ENCODE measurements around the gene CLBA1.
A peak's percentile ranks its signal among the peaks of the same experiment; 100 is the strongest.

CLBA1 gene

DNA sequence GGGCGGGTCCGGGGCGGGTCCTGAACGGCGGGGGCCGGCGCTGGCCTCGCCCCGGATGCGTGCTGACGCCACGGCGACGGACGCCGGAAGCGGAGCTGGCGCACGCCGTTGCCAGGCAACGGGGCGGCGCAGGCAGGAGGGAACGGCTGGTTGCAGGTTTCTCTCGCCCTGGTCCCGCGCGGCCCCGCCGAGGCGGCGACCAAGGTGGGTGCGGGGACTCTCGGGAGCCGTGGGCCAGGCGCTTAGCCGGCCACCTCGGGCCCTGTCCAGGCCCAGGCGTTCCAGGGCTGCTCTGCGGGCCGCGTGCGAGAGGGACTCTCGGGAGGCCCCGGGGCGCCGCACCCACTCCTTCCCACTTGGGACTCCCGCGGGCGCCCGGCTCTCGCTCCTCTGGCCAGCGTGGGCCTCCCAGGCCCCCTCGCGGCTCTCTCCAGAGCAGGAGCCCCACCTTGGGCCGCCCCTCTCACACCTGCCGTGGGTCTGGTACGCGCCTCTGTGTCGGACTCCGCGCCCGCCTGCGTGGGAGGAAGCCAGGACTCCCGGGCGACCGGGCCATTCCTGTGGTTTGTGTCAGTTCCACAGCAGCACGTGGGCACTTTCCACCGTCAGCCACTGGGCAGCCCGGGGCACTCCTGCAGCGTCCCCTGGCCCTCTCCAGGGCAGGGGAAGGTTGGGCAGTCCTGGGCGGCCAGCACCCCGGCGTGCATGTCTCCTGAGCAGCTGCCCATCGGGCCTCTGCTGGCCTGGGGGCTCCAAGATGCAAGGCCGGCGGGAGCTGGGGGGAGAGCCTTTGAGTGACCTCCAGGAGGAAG lies at the start of gene CLBA1:
TSS of gene CLBA1 (plus strand) at position 114 of the 812 bp plus-strand sequence. CDS start at position 758, 644 bp downstream.
- peak within 1 kb of the TSS; percentile 18 for H3K27ac ChIP-seq (ENCODE audit: low read length)
- H3K9ac ChIP-seq (ENCODE audit: low read length in 2 of 2): peak within 1 kb of the TSS; percentile 55 to 65
- H3K9me3 ChIP-seq (ENCODE audit: control insufficient read depth in 2 of 2, low read length in 2 of 2): no peaks in the 10 kb centered on the region
- peaks cover 16% of the 10 kb centered on the region for H3K4me1 ChIP-seq (ENCODE audit: control insufficient read depth, insufficient read depth, low read length)
- H3K27me3 ChIP-seq (ENCODE audit: control insufficient read depth in 1 of 2, insufficient read depth in 2 of 2, low read length in 2 of 2): no peaks in the 10 kb centered on the region
- H3K4me3 ChIP-seq (ENCODE audit: low read length in 2 of 2): peak within 1 kb of the TSS; percentile 62 to 80
- H3K36me3 ChIP-seq (ENCODE audit: control insufficient read depth in 2 of 2, insufficient read depth in 2 of 2, low read length in 2 of 2): no peaks in the 10 kb centered on the region

DNA sequence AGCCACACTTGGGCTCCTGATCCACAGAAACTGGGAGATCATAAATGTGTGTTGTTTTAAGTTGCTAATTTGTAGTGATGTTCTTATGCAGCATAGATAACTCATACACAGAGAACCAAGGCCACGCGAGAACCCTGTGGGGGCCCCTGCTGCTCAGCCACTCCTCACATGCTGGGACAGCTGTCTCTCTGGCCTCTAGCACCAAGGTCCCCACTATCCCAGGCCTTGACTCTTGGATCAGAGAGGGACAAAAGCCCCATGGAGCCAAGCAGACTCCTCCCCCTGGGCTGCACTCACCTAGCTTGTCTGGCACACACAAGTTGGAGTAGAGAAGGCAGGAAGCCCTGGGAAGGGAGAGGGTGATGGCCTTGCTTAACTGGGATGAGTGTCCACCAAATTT lies 49.6 kb upstream of the CLBA1 start:
- Histone ChIP-seq H3K4me3 (ENCODE audit: low read length in 2 of 2) (no peak overlapping the region), H3K9ac (ENCODE audit: low read length in 2 of 2) (no peak overlapping the region), H3K27me3 (ENCODE audit: control insufficient read depth in 1 of 2, insufficient read depth in 2 of 2, low read length in 2 of 2) (no peaks in the 10 kb centered on the region)

DNA sequence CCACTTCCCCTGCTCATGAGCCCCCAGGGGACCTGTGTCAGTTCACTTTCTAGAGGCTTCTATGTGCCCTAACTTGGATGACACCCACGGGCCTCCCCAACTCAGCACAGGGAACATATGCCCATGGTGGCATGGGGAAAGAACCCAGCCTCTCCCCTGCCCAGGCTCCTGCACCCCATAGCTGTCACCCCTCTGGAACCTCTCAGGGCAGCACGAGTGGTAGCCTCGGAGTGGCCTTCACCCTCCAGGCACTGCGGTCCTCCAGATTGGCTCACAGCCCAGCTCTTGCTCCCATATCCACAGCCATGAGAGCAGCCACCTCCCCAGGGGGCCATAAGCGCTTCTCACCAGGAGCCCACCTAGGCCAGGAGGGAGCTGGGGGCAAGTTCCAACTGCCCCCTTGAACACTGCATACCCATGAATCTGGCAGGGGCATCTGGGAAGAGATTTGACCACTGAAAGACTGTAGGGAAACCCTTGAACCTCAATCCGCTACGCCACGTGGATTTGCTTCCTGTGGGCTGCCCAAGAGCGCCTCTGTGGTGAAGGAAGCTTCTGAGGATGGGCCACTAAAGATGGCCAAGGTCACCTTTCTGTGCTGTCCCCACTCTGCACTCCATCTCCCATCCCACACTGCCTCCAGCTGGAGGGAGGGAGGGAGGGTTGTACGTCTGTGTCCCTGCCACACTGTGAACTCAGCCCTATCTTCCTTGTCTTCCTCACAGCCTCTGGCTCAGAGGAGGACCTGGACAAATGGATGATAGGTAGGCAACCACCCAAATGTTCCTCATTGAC lies 49.0 kb upstream of the CLBA1 start:
- no peak overlapping the region for H3K27ac ChIP-seq (ENCODE audit: low read length)
- peaks cover 22 to 31% of the 10 kb centered on the region in 2 donors for H3K36me3 ChIP-seq (ENCODE audit: control insufficient read depth in 2 of 2, insufficient read depth in 2 of 2, low read length in 2 of 2)
- H3K4me1 ChIP-seq (ENCODE audit: control insufficient read depth, insufficient read depth, low read length): peaks cover 11% of the 10 kb centered on the region
- no peaks in the 10 kb centered on the region for H3K27me3 ChIP-seq (ENCODE audit: control insufficient read depth in 1 of 2, insufficient read depth in 2 of 2, low read length in 2 of 2)
- H3K4me3 ChIP-seq (ENCODE audit: low read length in 2 of 2): no peak overlapping the region
- no peak overlapping the region for H3K9ac ChIP-seq (ENCODE audit: low read length in 2 of 2)
- no peaks in the 10 kb centered on the region for H3K9me3 ChIP-seq (ENCODE audit: control insufficient read depth in 2 of 2, low read length in 2 of 2)

More for the DNA sequence above, 49.6 kb upstream of the CLBA1 start:
- Histone ChIP-seq H3K36me3 (ENCODE audit: control insufficient read depth in 2 of 2, insufficient read depth in 2 of 2, low read length in 2 of 2) (peaks cover 17 to 25% of the 10 kb centered on the region in 2 donors), H3K27ac (ENCODE audit: low read length) (no peak overlapping the region), H3K4me1 (ENCODE audit: control insufficient read depth, insufficient read depth, low read length) (peaks cover 14% of the 10 kb centered on the region), H3K9me3 (ENCODE audit: control insufficient read depth in 2 of 2, low read length in 2 of 2) (no peaks in the 10 kb centered on the region)

DNA sequence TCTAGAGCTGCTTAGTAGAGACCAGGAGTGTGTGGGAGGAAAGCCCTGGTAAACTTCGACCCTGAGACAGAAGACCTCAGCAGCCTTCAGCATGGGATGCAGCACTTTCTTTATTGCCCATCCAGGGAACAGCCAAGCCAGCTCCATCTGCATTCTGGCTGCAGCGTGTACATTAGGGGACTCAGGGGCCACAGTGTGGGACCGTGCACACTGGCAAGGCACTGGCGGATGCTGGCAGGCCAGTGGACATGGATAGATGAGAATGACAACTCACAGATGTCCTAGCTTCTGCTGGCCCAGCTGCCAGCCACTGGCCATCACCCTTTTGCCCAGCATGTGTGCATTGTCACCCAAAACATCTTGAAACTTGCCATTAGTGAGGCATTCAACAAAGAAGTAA lies 48.4 kb upstream of the CLBA1 start:
- Histone ChIP-seq H3K4me1 (ENCODE audit: control insufficient read depth, insufficient read depth, low read length) (peaks cover 8% of the 10 kb centered on the region), H3K4me3 (ENCODE audit: low read length in 2 of 2) (no peak overlapping the region), H3K27me3 (ENCODE audit: control insufficient read depth in 1 of 2, insufficient read depth in 2 of 2, low read length in 2 of 2) (no peaks in the 10 kb centered on the region), H3K36me3 (ENCODE audit: control insufficient read depth in 2 of 2, insufficient read depth in 2 of 2, low read length in 2 of 2) (peaks cover 28 to 37% of the 10 kb centered on the region in 2 donors), H3K9me3 (ENCODE audit: control insufficient read depth in 2 of 2, low read length in 2 of 2) (no peaks in the 10 kb centered on the region), H3K9ac (ENCODE audit: low read length in 2 of 2) (no peak overlapping the region), H3K27ac (ENCODE audit: low read length) (no peak overlapping the region)

DNA sequence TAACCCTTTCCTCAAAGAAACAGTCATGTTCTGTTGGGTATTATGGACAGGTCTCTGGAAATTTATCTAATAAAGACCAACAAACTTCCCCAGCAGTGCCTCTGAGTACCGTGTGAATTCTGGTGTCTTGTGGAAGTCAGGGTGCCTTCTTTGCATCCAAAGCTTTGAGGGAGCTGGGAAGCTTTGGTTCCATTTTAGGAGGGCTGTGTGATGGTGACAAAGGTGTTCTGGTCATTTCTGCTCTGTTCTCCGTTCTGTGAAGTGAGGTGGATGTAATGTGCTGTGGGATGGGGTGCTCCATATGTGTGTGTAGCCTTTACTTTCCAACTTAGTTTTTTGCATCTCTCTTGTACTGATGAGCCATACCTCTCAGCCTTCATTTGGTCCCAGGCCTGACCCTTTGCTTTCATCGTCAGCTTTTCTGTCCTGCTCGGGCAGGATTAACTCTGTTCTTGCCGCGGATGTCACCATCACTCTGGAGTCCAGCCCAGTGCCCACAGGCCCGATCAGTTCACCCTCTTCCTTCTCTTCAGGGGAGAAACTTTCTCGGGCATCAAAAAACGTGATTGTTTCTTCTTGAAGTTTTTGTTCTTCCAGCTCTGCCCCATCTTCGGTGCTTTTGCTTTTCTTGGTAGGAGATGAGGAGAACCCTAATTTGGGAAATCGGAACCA lies 47.8 kb upstream of the CLBA1 start:
- H3K36me3 ChIP-seq (ENCODE audit: control insufficient read depth in 2 of 2, insufficient read depth in 2 of 2, low read length in 2 of 2): peaks cover 29 to 38% of the 10 kb centered on the region in 2 donors
- H3K27me3 ChIP-seq (ENCODE audit: control insufficient read depth in 1 of 2, insufficient read depth in 2 of 2, low read length in 2 of 2): no peaks in the 10 kb centered on the region
- H3K9me3 ChIP-seq (ENCODE audit: control insufficient read depth in 2 of 2, low read length in 2 of 2): no peaks in the 10 kb centered on the region
- H3K27ac ChIP-seq (ENCODE audit: low read length): no peak overlapping the region
- H3K4me3 ChIP-seq (ENCODE audit: low read length in 2 of 2): no peak overlapping the region
- H3K4me1 ChIP-seq (ENCODE audit: control insufficient read depth, insufficient read depth, low read length): peaks cover 2% of the 10 kb centered on the region
- no peak overlapping the region for H3K9ac ChIP-seq (ENCODE audit: low read length in 2 of 2)

DNA sequence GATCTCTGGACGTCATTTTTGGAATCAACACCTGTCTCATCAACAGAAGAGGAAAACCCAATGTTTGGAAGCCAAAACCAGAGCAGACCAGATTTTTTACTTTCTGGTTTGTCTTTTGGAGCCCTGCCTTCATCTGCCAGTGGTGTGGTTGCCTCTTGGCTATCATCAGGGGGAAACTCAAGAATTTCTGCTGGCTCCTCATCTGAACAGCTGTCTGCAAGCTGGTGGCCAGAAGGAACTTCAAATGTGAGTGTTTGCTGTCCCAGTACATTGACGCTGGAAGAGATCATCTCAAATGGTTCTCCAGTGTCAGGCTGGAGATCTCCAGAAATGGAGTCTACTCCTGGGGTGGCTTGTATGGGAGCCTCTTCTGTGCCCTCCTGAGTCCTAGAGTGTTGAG lies 47.2 kb upstream of the CLBA1 start:
- no peaks in the 10 kb centered on the region for H3K9me3 ChIP-seq (ENCODE audit: control insufficient read depth in 2 of 2, low read length in 2 of 2)
- H3K4me1 ChIP-seq (ENCODE audit: control insufficient read depth, insufficient read depth, low read length): no peaks in the 10 kb centered on the region
- no peak overlapping the region for H3K27ac ChIP-seq (ENCODE audit: low read length)
- peaks cover 29 to 38% of the 10 kb centered on the region in 2 donors for H3K36me3 ChIP-seq (ENCODE audit: control insufficient read depth in 2 of 2, insufficient read depth in 2 of 2, low read length in 2 of 2)
- no peak overlapping the region for H3K9ac ChIP-seq (ENCODE audit: low read length in 2 of 2)
- no peak overlapping the region for H3K4me3 ChIP-seq (ENCODE audit: low read length in 2 of 2)
- no peaks in the 10 kb centered on the region for H3K27me3 ChIP-seq (ENCODE audit: control insufficient read depth in 1 of 2, insufficient read depth in 2 of 2, low read length in 2 of 2)

DNA sequence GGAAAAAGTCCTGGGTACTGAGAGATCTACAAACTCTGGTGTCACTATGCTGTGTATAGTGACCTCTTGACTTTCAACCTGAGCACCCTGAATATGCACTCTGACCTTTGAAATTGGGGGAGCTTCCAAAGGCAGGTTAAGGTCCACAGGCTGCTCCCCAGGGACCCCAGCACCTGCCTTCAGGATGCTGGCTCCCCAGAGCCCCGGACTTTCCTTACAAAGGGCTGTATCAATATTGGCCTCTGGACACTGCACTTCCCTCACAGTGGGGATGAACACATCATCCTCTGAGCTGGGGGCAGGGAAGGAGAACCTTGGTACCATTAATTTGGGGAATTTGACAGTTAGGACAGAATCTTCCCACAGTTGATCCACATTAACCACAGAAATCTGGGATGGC lies 46.6 kb upstream of the CLBA1 start:
- Histone ChIP-seq H3K4me3 (ENCODE audit: low read length in 2 of 2) (no peak overlapping the region), H3K27me3 (ENCODE audit: control insufficient read depth in 1 of 2, insufficient read depth in 2 of 2, low read length in 2 of 2) (no peaks in the 10 kb centered on the region), H3K27ac (ENCODE audit: low read length) (no peak overlapping the region), H3K36me3 (ENCODE audit: control insufficient read depth in 2 of 2, insufficient read depth in 2 of 2, low read length in 2 of 2) (peaks cover 29 to 38% of the 10 kb centered on the region in 2 donors), H3K9me3 (ENCODE audit: control insufficient read depth in 2 of 2, low read length in 2 of 2) (no peaks in the 10 kb centered on the region), H3K9ac (ENCODE audit: low read length in 2 of 2) (no peak overlapping the region), H3K4me1 (ENCODE audit: control insufficient read depth, insufficient read depth, low read length) (no peaks in the 10 kb centered on the region)

DNA sequence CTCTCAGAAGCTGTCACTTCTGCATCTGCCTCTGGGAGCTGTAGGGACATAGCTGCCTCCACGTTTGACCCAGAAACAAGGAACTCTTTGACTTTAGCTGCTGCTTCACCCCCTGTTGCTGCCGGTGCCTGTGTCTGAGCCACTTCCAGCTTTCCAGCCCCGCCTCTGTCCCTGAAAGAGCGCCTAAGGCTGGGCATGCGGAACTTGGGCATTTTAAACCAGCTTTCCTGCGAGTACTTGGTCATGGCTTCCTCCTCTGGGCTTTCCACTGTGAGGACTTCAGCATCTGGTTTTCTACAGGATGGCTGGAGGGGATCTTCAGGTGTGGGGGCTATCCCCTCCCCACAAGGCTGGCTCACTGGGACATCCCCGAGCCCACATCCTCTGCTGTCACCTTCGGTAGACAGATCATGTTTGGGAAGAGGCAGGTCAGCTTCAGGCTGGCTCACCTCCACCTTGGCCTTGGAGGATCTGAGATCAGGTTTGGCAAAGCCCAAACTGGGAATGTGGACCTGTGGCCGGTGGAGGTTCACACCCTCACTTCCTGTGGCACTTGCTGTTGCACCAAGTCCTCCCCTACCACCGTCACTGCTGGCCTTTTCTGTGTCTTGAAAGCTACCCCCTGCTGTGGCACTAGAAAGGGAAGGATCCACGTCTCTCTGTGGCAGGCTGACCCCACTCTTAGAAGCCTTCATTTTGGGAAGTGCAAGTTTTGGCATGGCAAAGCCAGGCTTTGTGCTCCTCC lies 45.8 kb upstream of the CLBA1 start:
- H3K4me1 ChIP-seq (ENCODE audit: control insufficient read depth, insufficient read depth, low read length): no peaks in the 10 kb centered on the region
- H3K36me3 ChIP-seq (ENCODE audit: control insufficient read depth in 2 of 2, insufficient read depth in 2 of 2, low read length in 2 of 2): peaks cover 29 to 38% of the 10 kb centered on the region in 2 donors
- no peak overlapping the region for H3K27ac ChIP-seq (ENCODE audit: low read length)
- no peaks in the 10 kb centered on the region for H3K9me3 ChIP-seq (ENCODE audit: control insufficient read depth in 2 of 2, low read length in 2 of 2)
- H3K9ac ChIP-seq (ENCODE audit: low read length in 2 of 2): no peak overlapping the region
- no peaks in the 10 kb centered on the region for H3K27me3 ChIP-seq (ENCODE audit: control insufficient read depth in 1 of 2, insufficient read depth in 2 of 2, low read length in 2 of 2)
- H3K4me3 ChIP-seq (ENCODE audit: low read length in 2 of 2): no peak overlapping the region

DNA sequence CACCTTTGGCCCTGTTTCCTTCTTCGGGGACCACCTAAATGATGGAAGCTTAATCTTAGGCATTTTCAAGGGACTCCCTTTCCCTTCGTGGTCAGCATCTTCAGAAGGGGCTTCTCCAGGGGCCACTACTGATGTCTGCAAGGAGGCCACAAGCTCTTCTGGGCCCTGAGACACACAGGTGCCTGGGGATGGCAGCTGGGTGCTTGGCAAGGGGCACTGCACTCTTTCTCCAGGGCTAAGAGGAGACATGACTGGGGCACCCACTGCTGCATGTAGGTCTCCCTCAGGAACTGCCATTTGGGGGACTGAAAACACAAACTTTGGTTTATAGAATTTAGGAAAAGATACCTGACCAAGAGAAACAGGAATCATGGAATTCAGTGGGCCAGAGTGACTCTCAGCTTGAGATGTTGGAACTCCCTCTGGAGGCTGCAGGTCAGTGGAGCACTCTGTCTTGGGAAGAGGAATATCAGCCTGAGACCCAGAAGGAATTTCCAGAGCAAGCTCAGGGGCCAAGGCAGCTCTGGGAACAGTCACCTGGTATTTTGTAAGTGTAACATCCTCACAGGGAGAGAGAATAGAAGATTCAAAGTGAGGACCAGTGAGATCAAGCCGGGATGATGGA lies 45.0 kb upstream of the CLBA1 start:
- Histone ChIP-seq H3K27ac (ENCODE audit: low read length) (no peak overlapping the region), H3K36me3 (ENCODE audit: control insufficient read depth in 2 of 2, insufficient read depth in 2 of 2, low read length in 2 of 2) (peaks cover 29 to 38% of the 10 kb centered on the region in 2 donors), H3K4me3 (ENCODE audit: low read length in 2 of 2) (no peak overlapping the region), H3K4me1 (ENCODE audit: control insufficient read depth, insufficient read depth, low read length) (no peaks in the 10 kb centered on the region), H3K27me3 (ENCODE audit: control insufficient read depth in 1 of 2, insufficient read depth in 2 of 2, low read length in 2 of 2) (no peaks in the 10 kb centered on the region), H3K9ac (ENCODE audit: low read length in 2 of 2) (no peak overlapping the region), H3K9me3 (ENCODE audit: control insufficient read depth in 2 of 2, low read length in 2 of 2) (no peaks in the 10 kb centered on the region)

Measured in stomach smooth muscle (tissue), 2 donors.